Uterus (tissue), 2 donors: ENCODE data around the gene CATSPER4.

ENCODE experiments used
- CTCF ChIP-seq, 4 experiments: fragments of 200-600 bp in 2 of 4; fragments of 450-650 bp in 2 of 4; sonication (generic) in 2 of 4; IDR thresholded peaks; one replicate each; pipeline ENCODE4 v1.5.1; 2016 to 2019; ENCODE audit warnings: antibody characterized with exemption in 4 of 4, mild to moderate bottlenecking in 2 of 4, moderate library complexity in 1 of 4
- POLR2A ChIP-seq, 2 donors: fragments of 450-650 bp; IDR thresholded peaks; one replicate each; pipeline ENCODE4 v1.6.1; 2016; ENCODE audit warnings: antibody characterized with exemption in 2 of 2, mild to moderate bottlenecking in 1 of 2, moderate library complexity in 1 of 2

- TF ChIP-seq CTCF (IDR thresholded peaks at IDR 0.05): no peak
- TF ChIP-seq POLR2A (IDR thresholded peaks at IDR 0.05): no peak
Measured at GRCh38 chr1:26210147-26210870, 19.9 kb downstream of the CATSPER4 start.
